ENCODE results near the gene ZFR2.

Gene ZFR2

DNA sequence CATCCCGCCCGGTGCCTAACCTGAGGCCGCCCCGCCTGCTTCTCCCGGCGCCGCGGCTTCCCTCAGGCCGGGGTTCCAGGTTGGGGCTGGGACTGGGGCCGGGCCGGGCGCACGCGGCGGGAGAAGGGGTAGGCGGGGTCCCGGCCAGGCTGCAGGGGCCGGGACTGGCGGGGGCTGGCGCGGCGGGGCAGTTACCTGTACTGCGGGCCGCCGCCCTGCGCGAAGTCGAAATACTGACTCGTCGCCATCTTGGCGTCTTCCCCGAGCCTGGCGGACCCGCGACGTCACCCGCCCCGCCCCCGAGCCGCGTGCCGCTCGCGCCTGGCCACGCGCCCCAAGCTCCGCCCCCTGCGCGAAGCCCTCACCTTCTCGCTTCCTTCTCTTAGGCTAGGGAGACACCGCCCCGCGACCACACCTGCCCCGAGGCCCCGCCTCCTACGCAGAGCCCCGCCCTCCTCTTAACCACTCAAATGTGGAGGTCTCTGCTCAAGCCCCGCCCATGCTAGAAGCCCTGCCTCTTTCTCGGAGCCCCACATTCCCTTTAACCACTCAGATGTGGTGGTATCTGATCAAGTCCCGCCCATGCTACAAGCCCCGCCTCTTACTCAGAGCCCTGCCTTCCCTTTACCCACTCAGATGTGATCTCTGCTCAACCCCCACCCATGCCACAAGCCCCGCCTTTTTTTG is at the start of gene ZFR2:
Gene ZFR2, minus strand, starts transcription at position 269 of the 687 bp plus-strand sequence. Its CDS starts 21 bp downstream, at position 248.
- ATAC-seq = no peak; the same call in 2 of the 3 replicates
- TF ChIP-seq ZC3H10 (CRISPR knock-in tag; IDR thresholded peaks at IDR 0.05) (no peak), OSR1 (CRISPR knock-in tag; IDR thresholded peaks at IDR 0.05) (no peak), ZFP30 (CRISPR knock-in tag; IDR thresholded peaks at IDR 0.05) (no peak)
- TF ChIP-seq, protein P1, sequence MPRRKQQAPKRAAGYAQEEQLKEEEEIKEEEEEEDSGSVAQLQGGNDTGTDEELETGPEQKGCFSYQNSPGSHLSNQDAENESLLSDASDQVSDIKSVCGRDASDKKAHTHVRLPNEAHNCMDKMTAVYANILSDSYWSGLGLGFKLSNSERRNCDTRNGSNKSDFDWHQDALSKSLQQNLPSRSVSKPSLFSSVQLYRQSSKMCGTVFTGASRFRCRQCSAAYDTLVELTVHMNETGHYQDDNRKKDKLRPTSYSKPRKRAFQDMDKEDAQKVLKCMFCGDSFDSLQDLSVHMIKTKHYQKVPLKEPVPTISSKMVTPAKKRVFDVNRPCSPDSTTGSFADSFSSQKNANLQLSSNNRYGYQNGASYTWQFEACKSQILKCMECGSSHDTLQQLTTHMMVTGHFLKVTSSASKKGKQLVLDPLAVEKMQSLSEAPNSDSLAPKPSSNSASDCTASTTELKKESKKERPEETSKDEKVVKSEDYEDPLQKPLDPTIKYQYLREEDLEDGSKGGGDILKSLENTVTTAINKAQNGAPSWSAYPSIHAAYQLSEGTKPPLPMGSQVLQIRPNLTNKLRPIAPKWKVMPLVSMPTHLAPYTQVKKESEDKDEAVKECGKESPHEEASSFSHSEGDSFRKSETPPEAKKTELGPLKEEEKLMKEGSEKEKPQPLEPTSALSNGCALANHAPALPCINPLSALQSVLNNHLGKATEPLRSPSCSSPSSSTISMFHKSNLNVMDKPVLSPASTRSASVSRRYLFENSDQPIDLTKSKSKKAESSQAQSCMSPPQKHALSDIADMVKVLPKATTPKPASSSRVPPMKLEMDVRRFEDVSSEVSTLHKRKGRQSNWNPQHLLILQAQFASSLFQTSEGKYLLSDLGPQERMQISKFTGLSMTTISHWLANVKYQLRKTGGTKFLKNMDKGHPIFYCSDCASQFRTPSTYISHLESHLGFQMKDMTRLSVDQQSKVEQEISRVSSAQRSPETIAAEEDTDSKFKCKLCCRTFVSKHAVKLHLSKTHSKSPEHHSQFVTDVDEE (CRISPR knock-in tag; IDR thresholded peaks at IDR 0.05) = no peak
- TF ChIP-seq, protein P2, sequence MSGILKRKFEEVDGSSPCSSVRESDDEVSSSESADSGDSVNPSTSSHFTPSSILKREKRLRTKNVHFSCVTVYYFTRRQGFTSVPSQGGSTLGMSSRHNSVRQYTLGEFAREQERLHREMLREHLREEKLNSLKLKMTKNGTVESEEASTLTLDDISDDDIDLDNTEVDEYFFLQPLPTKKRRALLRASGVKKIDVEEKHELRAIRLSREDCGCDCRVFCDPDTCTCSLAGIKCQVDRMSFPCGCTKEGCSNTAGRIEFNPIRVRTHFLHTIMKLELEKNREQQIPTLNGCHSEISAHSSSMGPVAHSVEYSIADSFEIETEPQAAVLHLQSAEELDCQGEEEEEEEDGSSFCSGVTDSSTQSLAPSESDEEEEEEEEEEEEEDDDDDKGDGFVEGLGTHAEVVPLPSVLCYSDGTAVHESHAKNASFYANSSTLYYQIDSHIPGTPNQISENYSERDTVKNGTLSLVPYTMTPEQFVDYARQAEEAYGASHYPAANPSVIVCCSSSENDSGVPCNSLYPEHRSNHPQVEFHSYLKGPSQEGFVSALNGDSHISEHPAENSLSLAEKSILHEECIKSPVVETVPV (CRISPR knock-in tag; IDR thresholded peaks at IDR 0.05) = no peak

DNA sequence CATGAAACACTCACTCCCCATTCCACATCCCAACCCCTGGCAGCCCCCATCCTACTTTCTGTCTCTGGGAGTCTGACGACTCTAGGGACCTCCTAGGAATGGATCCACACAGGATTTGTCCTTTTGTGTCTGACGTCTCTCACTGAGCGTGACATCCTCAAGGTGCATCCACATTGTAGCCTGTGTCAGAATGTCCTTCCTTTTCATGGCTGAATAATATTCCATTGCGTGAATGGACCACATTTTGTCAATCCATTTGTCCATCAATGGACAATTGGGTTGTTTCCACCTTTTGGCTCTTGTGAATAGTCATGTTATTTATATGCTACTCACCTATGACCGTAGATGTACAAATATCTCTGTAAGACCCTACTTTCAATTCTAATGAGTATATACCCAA is 47.2 kb upstream of the ZFR2 start:
- ATAC-seq = no peak

DNA sequence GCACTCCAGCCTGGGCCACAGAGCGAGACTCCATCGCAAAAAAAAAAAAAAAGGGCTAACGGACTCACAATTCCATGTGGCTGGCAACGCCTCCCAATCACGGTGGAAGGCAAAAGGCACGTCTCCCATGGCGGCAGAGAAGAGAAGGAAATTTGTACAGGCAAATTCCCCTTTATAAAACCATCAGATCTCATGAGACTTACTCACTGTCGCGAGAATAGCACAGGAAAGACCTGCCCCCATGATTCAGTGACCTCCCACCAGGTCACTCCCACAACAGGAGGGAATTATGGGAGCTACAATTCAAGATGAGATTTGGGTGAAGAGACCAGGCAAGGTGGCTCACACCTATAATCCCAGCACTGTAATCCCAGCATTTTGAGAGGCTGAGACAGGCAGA is 45.4 kb upstream of the ZFR2 start:
- TF ChIP-seq, protein P2 (CRISPR knock-in tag; IDR thresholded peaks at IDR 0.05) = no peak
- no peak for TF ChIP-seq RARB (CRISPR knock-in tag; IDR thresholded peaks at IDR 0.05)
- no peak for TF ChIP-seq SNAI2 (CRISPR knock-in tag; IDR thresholded peaks at IDR 0.05)
- no peak for TF ChIP-seq ESRRG (CRISPR knock-in tag; IDR thresholded peaks at IDR 0.05)
- no peak for TF ChIP-seq BACH2 (CRISPR knock-in tag; IDR thresholded peaks at IDR 0.05; ENCODE audit: borderline replicate concordance)
- no peak for TF ChIP-seq ARNTL (CRISPR knock-in tag; IDR thresholded peaks at IDR 0.05; ENCODE audit: borderline replicate concordance, low read depth)
- ATAC-seq = no peak

More for the DNA sequence above, 47.2 kb upstream of the ZFR2 start:
- TF ChIP-seq ZNF565 (CRISPR knock-in tag; conservative IDR thresholded peaks at IDR 0.05; ENCODE audit: low read depth) = no peak
- TF ChIP-seq PPARA (CRISPR knock-in tag; IDR thresholded peaks at IDR 0.05; ENCODE audit: borderline replicate concordance) = no peak
- no peak for TF ChIP-seq RARB (CRISPR knock-in tag; IDR thresholded peaks at IDR 0.05)
- TF ChIP-seq TCF4 (CRISPR knock-in tag; IDR thresholded peaks at IDR 0.05; ENCODE audit: borderline replicate concordance) = no peak
- no peak for TF ChIP-seq CSDC2 (CRISPR knock-in tag; IDR thresholded peaks at IDR 0.05)
- no peak for TF ChIP-seq OSR1 (CRISPR knock-in tag; IDR thresholded peaks at IDR 0.05)
- TF ChIP-seq ZFP3 (CRISPR knock-in tag; IDR thresholded peaks at IDR 0.05) = no peak
- TF ChIP-seq ISL1 (CRISPR knock-in tag; IDR thresholded peaks at IDR 0.05) = no peak
- TF ChIP-seq, protein P3, sequence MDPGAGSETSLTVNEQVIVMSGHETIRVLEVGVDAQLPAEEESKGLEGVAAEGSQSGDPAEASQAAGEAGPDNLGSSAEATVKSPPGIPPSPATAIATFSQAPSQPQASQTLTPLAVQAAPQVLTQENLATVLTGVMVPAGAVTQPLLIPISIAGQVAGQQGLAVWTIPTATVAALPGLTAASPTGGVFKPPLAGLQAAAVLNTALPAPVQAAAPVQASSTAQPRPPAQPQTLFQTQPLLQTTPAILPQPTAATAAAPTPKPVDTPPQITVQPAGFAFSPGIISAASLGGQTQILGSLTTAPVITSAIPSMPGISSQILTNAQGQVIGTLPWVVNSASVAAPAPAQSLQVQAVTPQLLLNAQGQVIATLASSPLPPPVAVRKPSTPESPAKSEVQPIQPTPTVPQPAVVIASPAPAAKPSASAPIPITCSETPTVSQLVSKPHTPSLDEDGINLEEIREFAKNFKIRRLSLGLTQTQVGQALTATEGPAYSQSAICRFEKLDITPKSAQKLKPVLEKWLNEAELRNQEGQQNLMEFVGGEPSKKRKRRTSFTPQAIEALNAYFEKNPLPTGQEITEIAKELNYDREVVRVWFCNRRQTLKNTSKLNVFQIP (CRISPR knock-in tag; IDR thresholded peaks at IDR 0.05; ENCODE audit: borderline replicate concordance, low read depth) = no peak
- TF ChIP-seq ZFP30 (CRISPR knock-in tag; IDR thresholded peaks at IDR 0.05) = no peak
- TF ChIP-seq ARNTL (CRISPR knock-in tag; IDR thresholded peaks at IDR 0.05; ENCODE audit: borderline replicate concordance, low read depth) = no peak
- TF ChIP-seq ESRRG (CRISPR knock-in tag; IDR thresholded peaks at IDR 0.05) = no peak
- TF ChIP-seq ZC3H10 (CRISPR knock-in tag; IDR thresholded peaks at IDR 0.05) = no peak

DNA sequence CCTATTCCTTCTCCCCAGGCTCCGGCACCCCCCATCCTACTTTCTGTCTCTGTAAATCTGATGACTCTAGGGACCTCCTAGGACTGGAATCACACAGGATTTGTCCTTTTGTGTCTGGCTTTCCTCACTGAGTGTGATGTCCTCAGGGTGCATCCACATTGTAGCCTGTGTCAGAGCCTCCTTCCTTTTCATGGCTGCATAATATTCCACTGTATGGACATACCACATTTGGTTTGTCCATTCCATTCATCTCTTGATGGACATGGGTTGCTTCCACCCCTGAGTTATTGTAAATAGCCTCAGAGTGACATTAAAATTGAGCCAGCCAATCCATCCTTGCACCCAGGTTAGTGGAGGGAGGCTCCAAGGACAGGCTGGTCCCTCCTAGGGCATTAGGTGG is 41.3 kb upstream of the ZFR2 start:
- TF ChIP-seq ZNF8 (CRISPR knock-in tag; IDR thresholded peaks at IDR 0.05) = peak; percentile 100
- TF ChIP-seq, protein P2 (CRISPR knock-in tag; IDR thresholded peaks at IDR 0.05) = no peak
- ATAC-seq = no peak

Data from SK-N-SH treated with all-trans-retinoic acid at 6 μM for 48 hours (cell line).